Measurements from ENCODE around the gene HEY2.

GRCh38 chr6:125738276-125738675, 11.2 kb upstream of the HEY2 start:
- no peak for TF ChIP-seq CTCF (IDR thresholded peaks at IDR 0.05)
- TF ChIP-seq EP300 (IDR thresholded peaks at IDR 0.05): no peak
- no peak for TF ChIP-seq POLR2AphosphoS5 (IDR thresholded peaks at IDR 0.05)
